ENCODE measurements around the gene OOSP4A. TPM values are rescaled to one million over a fixed set of nuclear protein-coding genes. Genes with fewer than 3 reads are reported as not detected.
A peak's percentile ranks its signal among the peaks of the same experiment; 100 is the strongest.

OOSP4A gene
- total RNA-seq, 1 donor from 2014 or later = not detected

DNA sequence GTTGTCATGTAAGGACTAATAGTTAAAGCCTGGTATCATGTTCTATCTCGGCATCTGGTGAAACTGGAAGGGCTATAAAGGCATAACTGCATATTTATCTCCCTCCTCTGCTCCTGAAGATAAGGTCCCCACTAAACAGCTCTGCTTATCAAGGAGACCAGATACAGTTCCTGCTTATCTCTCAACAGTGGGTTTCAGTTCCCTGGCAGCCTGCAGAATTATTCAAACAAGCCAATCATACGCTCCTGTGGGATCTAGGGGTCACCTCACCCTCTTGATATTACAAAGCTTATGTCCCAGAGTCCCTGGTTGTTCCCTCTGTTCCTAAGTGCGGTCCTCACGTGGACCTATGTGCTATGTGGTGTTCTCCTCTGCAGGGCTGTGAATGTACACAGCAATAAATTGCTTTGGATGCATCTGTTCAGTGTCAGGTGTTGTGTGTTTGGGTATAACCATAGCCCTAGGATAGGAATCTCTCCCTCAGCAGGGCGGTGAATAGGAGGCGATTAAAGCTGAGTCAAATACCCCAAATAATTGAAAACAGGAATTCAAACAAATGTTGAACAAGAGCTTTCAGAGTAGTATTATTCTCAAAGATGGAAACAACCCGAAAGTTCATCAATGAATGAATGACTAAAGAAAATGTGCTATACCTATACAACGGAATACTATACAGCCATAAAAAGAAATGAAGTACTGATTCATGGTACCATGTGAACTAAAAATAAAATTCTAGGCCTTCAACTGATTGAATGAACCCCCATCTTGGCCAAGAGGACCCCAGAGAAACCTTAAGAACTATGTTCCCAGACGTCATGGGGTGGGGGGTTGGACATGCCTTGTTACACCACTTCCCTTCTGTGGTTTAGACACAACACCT, 3.1 kb upstream of the OOSP4A start:
- Mint-ChIP-seq H3K4me3 (ENCODE audit: unreplicated experiment) (no peak overlapping the region), H3K27ac (ENCODE audit: unreplicated experiment) (peak overlapping the region; percentile 21), H3K4me1 (ENCODE audit: unreplicated experiment) (peaks cover 18% of the 10 kb centered on the region), H3K27me3 (ENCODE audit: unreplicated experiment) (no peaks in the 10 kb centered on the region), H3K36me3 (ENCODE audit: low read depth, unreplicated experiment) (no peaks in the 10 kb centered on the region), H3K9me3 (ENCODE audit: unreplicated experiment) (no peaks in the 10 kb centered on the region)
- no peak for DNase-seq (ENCODE audit: low spot score)
- TF ChIP-seq, protein P1, sequence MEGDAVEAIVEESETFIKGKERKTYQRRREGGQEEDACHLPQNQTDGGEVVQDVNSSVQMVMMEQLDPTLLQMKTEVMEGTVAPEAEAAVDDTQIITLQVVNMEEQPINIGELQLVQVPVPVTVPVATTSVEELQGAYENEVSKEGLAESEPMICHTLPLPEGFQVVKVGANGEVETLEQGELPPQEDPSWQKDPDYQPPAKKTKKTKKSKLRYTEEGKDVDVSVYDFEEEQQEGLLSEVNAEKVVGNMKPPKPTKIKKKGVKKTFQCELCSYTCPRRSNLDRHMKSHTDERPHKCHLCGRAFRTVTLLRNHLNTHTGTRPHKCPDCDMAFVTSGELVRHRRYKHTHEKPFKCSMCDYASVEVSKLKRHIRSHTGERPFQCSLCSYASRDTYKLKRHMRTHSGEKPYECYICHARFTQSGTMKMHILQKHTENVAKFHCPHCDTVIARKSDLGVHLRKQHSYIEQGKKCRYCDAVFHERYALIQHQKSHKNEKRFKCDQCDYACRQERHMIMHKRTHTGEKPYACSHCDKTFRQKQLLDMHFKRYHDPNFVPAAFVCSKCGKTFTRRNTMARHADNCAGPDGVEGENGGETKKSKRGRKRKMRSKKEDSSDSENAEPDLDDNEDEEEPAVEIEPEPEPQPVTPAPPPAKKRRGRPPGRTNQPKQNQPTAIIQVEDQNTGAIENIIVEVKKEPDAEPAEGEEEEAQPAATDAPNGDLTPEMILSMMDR (IDR thresholded peaks at IDR 0.05; ENCODE audit: unreplicated experiment) = no peak

DNA sequence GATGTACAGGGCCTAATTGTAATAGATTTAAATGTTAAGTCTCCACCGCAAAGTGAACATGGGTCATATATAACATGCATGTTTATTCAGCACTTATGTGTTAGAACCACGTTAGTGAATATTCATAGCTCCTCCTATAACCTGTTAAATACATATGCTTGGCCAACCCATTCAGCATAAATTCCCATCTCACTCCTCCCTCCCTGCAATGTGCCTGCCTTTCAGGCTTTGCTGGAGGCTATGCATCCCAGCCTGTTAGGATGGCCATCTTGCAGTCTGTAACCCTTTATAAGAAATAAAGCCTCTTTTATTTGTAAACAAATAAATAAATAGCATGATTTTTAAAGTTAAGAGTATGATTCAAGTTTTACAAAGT, 1.7 kb upstream of the OOSP4A start:
- peaks cover 2% of the 10 kb centered on the region for H3K27me3 Mint-ChIP-seq (ENCODE audit: unreplicated experiment)

DNA sequence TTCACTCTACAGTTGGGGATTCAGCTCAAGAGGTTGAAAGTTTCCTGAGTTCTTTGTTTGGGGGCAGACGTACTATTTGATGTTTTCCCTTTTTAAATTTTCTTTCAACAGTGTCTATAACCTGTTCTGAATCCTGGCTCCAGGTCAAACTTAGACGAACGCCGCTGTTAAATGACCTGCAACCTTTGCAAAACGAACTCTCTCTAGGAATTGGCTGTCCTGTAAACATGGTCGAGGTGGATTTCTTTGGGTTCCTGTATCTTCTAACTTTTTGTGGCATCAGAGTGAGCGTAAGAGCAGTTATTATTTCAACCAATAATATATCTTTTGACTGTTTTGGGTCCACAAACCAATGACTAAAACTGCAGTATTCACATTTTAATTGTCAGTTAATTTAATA, 1.6 kb downstream of the OOSP4A start:
- Mint-ChIP-seq H3K27me3 (ENCODE audit: unreplicated experiment) (peaks cover 2% of the 10 kb centered on the region), H3K9me3 (ENCODE audit: unreplicated experiment) (no peaks in the 10 kb centered on the region), H3K4me1 (ENCODE audit: unreplicated experiment) (peaks cover 16% of the 10 kb centered on the region), H3K27ac (ENCODE audit: unreplicated experiment) (no peak overlapping the region), H3K36me3 (ENCODE audit: low read depth, unreplicated experiment) (no peaks in the 10 kb centered on the region), H3K4me3 (ENCODE audit: unreplicated experiment) (no peak overlapping the region)
- TF ChIP-seq, protein P1 (IDR thresholded peaks at IDR 0.05; ENCODE audit: unreplicated experiment) = no peak
- DNase-seq (ENCODE audit: low spot score) = no peak

More for the DNA sequence above, 1.7 kb upstream of the OOSP4A start:
- Mint-ChIP-seq H3K9me3 (ENCODE audit: unreplicated experiment) (no peaks in the 10 kb centered on the region), H3K27ac (ENCODE audit: unreplicated experiment) (no peak overlapping the region), H3K36me3 (ENCODE audit: low read depth, unreplicated experiment) (no peaks in the 10 kb centered on the region), H3K4me1 (ENCODE audit: unreplicated experiment) (peaks cover 18% of the 10 kb centered on the region), H3K4me3 (ENCODE audit: unreplicated experiment) (no peak overlapping the region)
- TF ChIP-seq, protein P1 (IDR thresholded peaks at IDR 0.05; ENCODE audit: unreplicated experiment) = no peak
- DNase-seq (ENCODE audit: low spot score) = no peak

DNA sequence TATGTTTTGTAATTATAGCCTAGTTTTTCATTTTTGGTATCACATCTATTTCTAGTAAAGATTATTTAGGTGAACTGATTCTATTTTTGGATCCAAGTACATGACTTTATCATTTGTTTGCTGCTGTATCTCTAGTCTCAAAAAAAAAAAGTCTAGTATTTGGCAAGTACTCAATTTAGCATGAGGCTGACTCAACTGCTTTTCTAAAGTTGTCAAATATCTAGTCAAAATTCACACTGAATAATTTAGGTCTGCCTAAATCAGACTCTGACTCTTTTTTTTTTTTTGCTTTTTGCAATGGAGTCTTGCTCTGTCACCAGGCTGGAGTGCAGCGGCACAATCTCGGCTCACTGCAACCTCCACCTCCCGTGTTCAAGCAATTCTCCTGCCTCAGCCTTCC, 2.4 kb downstream of the OOSP4A start:
- Mint-ChIP-seq H3K27me3 (ENCODE audit: unreplicated experiment) (peaks cover 2% of the 10 kb centered on the region), H3K27ac (ENCODE audit: unreplicated experiment) (no peak overlapping the region), H3K4me1 (ENCODE audit: unreplicated experiment) (peaks cover 12% of the 10 kb centered on the region), H3K4me3 (ENCODE audit: unreplicated experiment) (no peak overlapping the region), H3K36me3 (ENCODE audit: low read depth, unreplicated experiment) (no peaks in the 10 kb centered on the region), H3K9me3 (ENCODE audit: unreplicated experiment) (no peaks in the 10 kb centered on the region)
- TF ChIP-seq, protein P1 (IDR thresholded peaks at IDR 0.05; ENCODE audit: unreplicated experiment) = no peak
- DNase-seq (ENCODE audit: low spot score) = no peak

DNA sequence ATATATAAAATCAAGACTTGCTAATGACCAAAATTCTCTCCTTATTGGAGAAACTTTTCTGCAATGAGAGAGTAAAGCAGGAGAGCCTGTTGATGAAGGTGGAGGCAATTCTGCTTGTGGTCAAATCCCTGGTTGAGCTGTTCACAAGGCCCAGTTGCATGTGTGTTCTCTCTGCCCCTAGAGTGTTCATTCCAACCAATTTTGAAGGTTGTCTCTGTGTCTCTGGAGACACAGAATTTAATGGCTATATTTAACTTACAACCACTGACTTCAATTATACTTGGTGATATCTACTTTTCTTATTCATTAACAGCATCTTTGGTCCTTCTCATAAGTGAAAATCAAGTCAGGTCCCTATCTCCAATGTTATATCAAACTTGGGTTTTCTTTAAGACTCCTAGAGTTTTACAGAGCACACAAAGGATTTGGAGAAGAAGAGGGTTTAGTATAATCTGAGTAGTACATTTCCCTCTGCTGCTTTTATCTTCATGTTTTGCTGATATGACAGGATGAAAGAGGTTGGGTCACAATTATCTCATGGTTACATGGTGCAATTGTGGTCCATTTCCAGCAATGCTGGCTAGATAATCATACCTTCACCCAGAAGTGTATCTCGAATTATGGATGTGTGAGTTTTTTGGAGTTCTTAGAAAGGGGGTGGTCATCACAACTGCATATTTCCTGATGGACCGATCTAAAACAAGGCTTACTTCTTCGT, 4.0 kb downstream of the OOSP4A start:
- H3K27ac Mint-ChIP-seq (ENCODE audit: unreplicated experiment) = no peak overlapping the region
- H3K4me1 Mint-ChIP-seq (ENCODE audit: unreplicated experiment) = peaks cover 12% of the 10 kb centered on the region
- H3K4me3 Mint-ChIP-seq (ENCODE audit: unreplicated experiment) = no peak overlapping the region
- DNase-seq (ENCODE audit: low spot score) = no peak
- H3K36me3 Mint-ChIP-seq (ENCODE audit: low read depth, unreplicated experiment) = no peaks in the 10 kb centered on the region
- peaks cover 2% of the 10 kb centered on the region for H3K27me3 Mint-ChIP-seq (ENCODE audit: unreplicated experiment)
- H3K9me3 Mint-ChIP-seq (ENCODE audit: unreplicated experiment) = no peaks in the 10 kb centered on the region
- TF ChIP-seq, protein P1 (IDR thresholded peaks at IDR 0.05; ENCODE audit: unreplicated experiment) = no peak
